Measurements from ENCODE around the gene LRRK2.
"Not testable (repeated sequence)": the region's sequence is repeated elsewhere in the genome, so short reads cannot be mapped to it uniquely, and the experiment has no call there.

The LRRK2 gene

DNA sequence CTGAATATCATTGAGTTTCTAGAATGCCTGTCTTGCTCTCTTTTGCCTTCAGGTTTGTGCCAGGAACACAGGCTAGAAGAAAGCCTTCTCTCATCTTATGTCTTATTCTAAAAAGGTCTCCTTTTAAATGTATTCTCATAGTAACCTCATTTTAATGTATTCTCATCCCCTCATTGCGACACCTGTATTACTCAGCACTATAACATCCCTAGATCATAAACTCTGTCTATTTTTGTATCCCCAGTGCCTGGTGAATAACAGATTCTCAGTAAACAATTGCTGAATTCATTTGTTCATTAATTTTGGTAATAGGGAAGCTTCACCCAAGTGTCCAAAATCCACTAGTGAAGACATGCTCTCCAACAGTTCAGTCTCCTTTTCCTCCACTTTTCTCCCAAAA is 8.8 kb upstream of the LRRK2 start:
- DNase-seq, result no peak

DNA sequence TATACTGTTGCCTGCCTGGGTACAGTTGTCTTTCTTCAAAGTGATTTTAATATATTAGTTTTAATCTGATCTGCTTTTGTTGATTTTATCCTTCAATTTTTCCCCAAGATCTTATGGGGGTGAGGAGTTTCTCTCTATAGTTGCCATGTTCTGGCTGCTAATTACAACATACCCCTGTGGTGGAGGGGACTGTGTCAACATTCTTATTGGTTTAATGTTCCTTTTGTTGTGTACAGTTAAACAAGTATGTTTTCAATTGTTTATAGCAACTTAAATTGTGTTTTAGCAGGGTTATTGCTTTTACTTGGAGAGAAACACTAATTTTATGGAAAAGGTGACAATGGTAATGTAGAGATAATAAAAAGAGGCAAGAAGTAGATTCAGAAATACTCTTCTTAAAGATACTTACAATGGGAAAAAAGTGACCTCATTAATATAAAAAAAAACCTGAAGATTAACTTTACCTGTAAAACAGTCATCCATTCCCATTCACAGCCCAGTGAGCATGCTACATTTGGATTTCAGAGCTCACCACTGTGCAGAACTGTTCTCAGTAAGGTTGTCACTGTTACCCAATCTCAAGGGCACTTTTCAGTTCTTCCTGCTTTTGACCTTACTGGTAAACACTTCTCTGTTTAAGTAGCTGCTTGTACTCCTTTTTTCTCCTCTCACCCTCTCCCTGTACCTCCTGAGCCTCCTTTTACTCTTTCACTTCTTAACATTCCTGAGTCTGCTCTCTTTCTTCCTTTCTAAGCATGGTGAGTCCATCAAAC is 8.1 kb upstream of the LRRK2 start:
- no peak for DNase-seq

GRCh38 chr12:40219760-40220159 is 5.0 kb upstream of the LRRK2 start:
- DNase-seq, result no peak

DNA sequence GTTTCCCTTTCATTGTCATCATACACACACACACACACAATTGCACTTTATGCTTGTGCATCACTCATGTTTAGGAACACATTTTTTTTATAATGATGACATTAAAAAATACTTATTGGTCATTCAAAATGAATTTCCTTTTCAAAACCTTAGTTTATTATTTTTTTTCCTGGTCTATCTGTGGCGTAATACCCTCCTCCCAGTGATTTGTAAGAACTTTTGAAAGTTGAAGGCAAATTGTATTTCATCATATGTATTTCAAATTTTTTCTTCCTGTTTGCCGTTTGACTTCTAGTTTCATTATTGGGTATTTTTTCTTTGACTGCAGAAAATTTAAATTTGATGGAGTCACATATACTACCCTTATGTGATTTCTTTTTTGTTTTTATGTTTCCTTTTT is 2.5 kb upstream of the LRRK2 start:
- DNase-seq, result no peak

DNA sequence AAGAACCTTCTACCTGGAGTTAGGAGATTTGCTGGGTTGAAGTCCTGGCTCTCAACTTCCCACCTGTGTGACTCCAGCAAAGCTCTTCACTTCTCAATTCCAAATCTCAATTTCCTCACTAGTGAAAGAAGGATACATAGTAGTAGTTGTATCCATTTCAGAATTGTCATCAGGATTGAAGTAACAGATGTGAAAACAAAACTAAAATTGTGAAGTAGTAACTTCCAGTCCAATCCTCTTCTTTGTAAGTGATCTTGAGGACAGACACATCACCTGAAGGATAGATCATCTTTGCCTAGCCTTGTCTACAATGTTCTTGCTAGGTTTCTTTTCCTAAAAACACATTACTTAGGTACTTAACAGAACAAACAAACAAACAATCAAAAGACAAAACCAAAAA is 1.2 kb upstream of the LRRK2 start:
- no peak for DNase-seq

DNA sequence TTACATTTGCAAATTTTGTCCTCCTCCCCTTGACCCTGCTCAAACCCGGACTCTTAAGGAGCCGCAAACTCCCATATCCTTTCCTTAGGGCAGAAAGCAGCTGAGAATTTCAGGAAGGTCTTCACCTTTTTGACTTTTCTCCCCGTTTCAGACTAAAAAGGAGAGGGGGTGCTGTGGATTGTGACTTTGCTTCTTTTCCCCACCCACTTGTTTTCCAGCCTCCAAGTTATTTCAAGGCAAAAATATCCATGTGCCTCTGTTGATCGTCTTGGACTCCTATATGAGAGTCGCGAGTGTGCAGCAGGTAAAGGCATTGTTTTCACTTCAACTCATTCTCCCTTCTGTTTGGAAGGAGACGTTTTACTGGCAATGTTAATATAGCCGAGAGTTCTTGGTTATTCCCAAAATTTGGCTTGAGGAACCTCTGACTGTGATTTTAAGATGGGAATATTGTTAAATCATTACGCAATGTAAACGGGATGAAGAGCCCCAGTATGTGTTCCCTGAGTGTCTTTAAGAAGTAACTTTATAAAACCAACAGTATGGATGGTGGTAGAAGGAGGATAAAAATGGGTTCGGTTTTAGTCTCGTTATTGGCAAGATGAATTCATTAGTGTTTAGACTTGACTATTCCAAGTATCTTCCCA is 663 bp downstream of the LRRK2 start:
- no peak for DNase-seq

DNA sequence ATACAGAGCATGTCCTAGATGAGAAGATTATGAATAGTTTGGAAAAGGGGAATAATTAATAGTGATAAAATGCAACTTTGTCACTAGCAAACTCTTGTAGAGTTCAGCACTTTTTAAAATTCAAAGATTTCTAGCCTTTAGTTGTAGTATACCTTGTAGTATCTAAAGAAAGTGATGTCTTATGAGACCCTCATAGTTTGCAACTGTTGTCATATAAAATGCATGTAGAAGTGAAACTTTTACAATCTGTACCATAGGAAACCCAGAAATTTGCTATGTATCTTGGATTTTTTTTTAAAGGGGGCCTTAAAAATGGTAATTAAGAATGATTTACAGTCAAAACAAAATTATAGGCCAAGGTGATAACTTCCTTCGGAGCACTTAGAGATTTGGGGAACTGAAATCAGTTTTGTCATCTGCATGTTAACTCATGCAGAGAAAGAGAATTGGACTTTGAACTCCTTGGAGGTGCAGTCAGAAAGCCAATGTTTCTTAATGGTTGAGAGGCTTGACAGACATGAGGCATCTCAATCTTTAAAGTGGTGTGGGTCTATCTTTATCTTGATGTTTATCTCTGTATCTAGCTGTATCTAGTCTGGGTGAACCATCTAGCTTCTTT is 1.3 kb downstream of the LRRK2 start:
- no peak for DNase-seq

DNA sequence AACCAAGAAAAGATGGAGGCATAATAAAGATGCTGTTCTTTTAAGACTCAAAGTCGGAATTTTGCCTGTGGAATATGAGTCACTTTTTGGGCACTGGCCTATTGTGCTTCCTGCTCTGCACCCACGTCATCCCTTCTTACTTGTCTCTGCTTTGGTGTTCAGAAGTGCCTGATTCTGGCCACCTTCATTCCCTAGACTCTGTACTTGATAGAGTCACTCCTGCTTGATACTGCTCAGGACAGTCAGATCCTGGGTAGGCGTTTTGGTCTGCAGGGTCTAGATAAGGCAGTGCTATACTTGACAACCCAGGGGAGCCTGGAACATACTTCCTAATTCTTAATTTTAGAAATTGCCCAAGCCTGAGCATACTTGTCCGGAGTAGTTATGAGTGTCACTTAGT is 1.9 kb downstream of the LRRK2 start:
- peak; percentile 70 for DNase-seq

DNA sequence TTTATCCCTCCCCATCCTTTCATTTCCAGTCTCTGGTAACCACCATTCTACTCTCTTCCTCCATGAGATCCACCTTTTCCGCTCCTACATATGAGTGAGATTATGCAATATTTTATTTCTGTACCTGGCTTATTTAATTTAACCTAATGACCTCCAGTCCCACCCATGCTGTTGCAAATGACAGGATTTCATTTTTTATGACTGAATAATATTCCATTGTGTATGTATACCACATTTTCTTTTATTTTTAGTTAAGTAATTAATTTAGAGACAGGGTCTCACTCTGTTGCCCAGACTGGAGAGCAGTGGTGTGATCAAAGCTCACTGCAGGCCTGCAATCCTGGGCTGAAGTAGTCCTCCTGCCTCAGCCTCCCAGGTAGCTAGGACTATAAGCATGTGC is 2.6 kb downstream of the LRRK2 start:
- no peak for DNase-seq

- no peak for DNase-seq
Measured at GRCh38 chr12:40228727-40229126, 3.9 kb downstream of the LRRK2 start.

DNA sequence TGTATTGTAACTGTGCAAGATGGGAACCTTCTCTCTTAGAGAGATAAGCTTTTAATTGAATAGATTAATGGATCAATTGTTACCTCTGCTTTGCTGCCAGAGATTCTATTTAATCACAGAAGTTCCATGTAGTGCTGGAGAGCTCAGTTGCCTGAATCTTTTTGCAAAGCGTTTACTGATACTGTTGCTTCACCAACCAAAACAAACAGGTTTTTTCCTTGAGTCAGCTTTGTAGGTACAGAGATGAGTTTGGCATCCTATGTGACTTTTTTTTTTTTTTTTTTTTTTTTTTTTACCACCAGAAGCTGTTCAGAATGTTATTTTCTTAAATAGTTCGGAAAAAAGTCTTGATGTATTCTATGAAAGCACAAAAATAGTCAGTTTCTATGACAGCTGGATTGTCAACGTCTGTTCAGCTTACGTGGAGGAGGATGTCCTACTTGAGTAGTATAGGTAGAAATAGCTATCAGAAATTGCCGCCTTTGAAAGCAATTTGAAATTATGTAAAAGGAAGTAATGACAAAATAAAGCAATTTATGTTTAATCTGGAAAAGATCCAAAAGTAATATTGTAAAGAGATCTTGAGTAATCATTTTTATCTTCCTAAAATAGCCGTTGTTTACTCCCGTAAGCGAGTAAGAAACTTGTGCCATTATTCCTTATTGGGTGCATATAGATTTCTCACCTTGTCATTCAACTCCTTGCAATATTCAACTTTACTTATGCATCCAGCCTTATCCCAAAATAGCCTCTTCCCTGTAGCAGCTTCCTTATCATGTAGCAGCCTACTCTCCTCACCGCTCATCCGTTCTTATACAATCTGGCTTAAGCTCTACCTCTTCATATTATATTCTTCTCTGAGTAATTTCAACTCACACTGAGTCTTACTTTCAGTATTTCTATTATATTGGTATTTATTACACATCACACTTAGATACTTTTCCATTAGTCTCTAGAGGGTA is 5.2 kb downstream of the LRRK2 start:
- no peak for DNase-seq

GRCh38 chr12:40232602-40233001 is 7.8 kb downstream of the LRRK2 start:
- DNase-seq, result no peak

DNA sequence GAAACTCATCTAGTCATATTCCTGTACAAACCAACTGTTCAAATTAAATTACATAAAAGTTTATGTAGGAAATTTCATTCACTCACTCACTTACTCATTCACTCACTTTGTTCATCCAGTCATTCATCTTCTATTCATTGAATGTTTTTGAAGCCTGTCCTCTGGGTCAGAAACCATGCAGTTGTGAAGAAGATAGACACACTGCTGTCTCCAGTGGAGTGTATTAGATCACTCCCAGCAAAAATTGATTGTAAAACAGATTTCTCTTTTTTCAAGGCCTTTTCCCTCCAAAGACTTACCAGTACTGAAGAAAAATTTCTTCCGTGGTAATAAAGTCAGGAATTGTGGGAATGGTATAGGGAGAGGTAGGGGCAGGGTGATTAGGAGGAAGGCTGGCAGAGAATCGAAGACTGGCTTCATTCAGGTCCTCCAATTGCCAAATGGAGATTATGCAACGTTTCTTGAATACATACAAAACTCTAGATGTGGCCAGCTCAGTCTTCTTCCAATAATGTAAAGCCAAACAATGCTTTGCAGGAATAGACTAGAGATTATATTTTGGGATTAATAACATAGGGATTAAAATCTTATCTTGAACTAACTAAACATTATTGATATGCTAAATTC is 9.1 kb downstream of the LRRK2 start:
- no peak for DNase-seq

DNA sequence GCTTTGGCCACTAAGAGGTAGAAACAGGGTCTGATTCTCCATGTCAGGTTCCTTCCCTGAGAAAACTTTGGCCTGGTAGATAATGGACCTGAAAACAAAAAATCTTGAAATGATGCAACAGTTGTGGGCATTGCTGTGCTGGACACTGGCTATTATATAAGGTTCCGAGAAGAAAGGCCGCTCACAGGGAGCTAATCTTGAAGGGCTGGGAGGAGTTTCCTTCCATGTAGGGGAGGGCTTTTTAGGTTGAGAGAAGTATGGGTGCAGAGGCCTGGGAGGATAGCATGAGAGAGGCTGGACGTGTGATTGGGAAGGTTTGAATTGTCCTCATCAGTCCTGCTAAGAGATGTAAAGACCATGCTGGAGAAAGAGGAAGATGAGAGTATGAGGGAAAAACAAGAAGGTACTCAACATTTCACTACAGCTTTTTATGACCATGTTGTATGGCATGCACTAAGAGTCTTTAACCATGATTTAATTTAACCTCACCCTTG is 11.6 kb downstream of the LRRK2 start:
- no peak for DNase-seq

GRCh38 chr12:40238266-40238902 is 13.6 kb downstream of the LRRK2 start:
- DNase-seq, result no peak

GRCh38 chr12:40238979-40239378 is 14.2 kb downstream of the LRRK2 start:
- DNase-seq, result no peak

GRCh38 chr12:40240779-40241178 is 16.0 kb downstream of the LRRK2 start:
- no peak for DNase-seq

DNA sequence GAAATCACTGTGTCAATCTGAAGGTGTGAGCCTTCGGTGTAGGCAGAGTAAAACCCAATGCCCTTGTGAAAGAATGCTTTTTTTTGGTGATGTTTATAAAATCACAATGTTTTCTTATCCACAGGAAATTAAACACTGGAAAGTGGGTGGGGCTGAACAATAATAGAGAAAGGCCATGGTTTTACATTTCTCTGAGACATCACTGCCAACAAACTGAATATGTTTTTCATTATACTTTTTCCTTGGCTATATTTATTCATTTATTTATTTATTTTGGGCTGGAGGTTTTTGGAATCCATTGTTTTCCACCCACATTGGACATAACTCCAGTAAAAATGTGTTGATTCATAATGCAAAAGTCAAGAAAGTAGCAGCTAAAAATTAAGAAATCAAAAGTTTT is 16.9 kb downstream of the LRRK2 start:
- no peak for DNase-seq

DNA sequence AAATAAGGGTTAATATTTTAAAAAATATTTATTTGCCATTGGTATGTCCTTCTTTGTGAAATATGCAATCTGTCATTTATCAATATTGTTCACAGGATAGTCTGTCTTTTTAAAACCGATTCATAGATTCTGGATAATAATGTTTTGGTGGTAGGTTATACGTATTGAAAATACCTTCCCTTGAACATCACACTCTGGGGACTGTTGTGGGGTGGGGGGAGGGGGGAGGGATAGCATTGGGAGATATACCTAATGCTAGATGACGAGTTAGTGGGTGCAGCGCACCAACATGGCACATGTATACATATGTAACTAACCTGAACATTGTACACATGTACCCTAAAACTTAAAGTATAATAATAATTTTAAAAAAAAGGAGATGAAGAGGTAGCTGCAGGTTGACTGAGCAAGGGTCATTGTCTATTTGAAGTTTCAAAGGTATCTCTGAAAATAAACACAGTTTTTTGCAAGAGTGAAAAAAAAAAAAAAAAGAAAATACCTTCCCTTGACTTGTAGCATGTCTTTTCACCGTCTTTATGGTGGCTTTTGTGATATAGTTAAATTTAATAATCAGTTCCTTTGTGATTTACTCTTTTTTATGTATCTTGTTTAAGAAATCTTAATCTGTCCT is 19.8 kb downstream of the LRRK2 start:
- DNase-seq, result not testable (repeated sequence)

GRCh38 chr12:40248034-40248433 is 23.2 kb downstream of the LRRK2 start:
- DNase-seq, result no peak

- no peak for DNase-seq
Measured at GRCh38 chr12:40248585-40249297, 23.9 kb downstream of the LRRK2 start.
